Measurements from ENCODE around the gene HIPK2.

The HIPK2 gene

GRCh38 chr7:139730746-139731612, 46.8 kb downstream of the HIPK2 start:
- H3K27me3 ChIP-seq (ENCODE audit: control insufficient read depth, insufficient read depth, low read length): no peaks in the 10 kb centered on the region
- no peaks in the 10 kb centered on the region for H3K9me3 ChIP-seq (replicated peaks; ENCODE audit: low read length)
- H3K9ac ChIP-seq (ENCODE audit: low read depth, low read length): peak overlapping the region; percentile 93
- peak overlapping the region; percentile 70 for H3K4me2 ChIP-seq (ENCODE audit: low read length)
- H3K4me1 ChIP-seq (ENCODE audit: control insufficient read depth, insufficient read depth, low read length): peaks cover 85% of the 10 kb centered on the region
- peaks cover 39% of the 10 kb centered on the region for H3K36me3 ChIP-seq (ENCODE audit: insufficient read depth, low read length)
- H3K4me3 ChIP-seq (ENCODE audit: low read length): peak overlapping the region; percentile 35

- no peak overlapping the region for H3K4me3 ChIP-seq (ENCODE audit: low read length)
- no peak overlapping the region for H3K4me2 ChIP-seq (ENCODE audit: low read length)
- H3K27me3 ChIP-seq (ENCODE audit: control insufficient read depth, insufficient read depth, low read length): no peaks in the 10 kb centered on the region
- H3K36me3 ChIP-seq (ENCODE audit: insufficient read depth, low read length): peaks cover 28% of the 10 kb centered on the region
- H3K9ac ChIP-seq (ENCODE audit: low read depth, low read length): peak overlapping the region; percentile 73
- H3K9me3 ChIP-seq (replicated peaks; ENCODE audit: low read length): no peaks in the 10 kb centered on the region
- peaks cover 84% of the 10 kb centered on the region for H3K4me1 ChIP-seq (ENCODE audit: control insufficient read depth, insufficient read depth, low read length)
These were observed 49.6 kb downstream of the HIPK2 start for GRCh38 chr7:139728203-139728602.

DNA sequence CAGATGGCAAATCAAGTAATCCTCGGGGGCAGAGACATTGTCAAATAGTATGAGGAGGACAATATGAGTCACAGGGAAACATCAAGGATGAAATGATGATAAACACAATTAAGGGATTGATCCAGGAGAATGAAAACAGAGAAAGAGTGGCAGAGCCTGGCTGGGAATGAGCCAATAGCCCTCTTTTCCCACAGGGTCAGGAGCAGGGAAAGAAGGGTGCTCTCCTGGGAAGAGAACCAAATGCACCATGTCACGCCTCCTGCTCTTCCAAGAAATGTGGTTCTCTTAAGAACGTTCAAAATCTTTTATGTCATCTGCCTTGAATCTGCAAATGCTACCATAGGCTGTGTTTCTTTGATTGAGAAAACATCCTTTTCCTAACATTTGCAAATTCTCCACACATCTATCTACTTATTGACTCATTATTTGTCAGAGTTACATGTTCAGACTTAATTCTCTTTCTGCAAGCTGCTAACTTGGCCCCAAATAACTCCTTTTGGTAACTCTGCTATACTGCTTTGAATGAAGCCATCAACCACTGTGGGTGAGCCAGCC, 50.6 kb downstream of the HIPK2 start:
- H3K27me3 ChIP-seq (ENCODE audit: control insufficient read depth, insufficient read depth, low read length): no peaks in the 10 kb centered on the region
- H3K4me1 ChIP-seq (ENCODE audit: control insufficient read depth, insufficient read depth, low read length): peaks cover 84% of the 10 kb centered on the region
- H3K9ac ChIP-seq (ENCODE audit: low read depth, low read length): peak overlapping the region; percentile 73
- no peaks in the 10 kb centered on the region for H3K9me3 ChIP-seq (replicated peaks; ENCODE audit: low read length)
- peaks cover 28% of the 10 kb centered on the region for H3K36me3 ChIP-seq (ENCODE audit: insufficient read depth, low read length)
- H3K4me3 ChIP-seq (ENCODE audit: low read length): peak overlapping the region; percentile 26
- H3K4me2 ChIP-seq (ENCODE audit: low read length): peak overlapping the region; percentile 58

DNA sequence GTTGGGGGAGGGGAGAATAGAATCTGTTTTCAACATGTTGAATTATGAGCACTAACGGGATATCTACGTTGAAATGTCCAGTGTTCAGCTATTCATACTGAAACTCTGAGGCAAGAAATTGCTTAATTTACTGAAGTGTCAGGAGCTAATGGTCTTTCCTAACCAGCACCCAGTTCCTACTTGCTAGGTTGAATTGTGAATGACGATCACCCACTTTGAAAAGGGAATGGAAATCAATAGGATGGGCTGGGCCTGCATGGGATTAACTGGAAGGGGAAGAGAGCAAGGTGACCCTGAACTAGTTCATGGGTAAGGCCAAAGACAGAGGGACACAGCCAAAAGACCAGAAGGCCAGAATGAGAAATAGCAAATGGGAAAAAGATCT, 51.3 kb downstream of the HIPK2 start:
- H3K36me3 ChIP-seq (ENCODE audit: insufficient read depth, low read length): peaks cover 28% of the 10 kb centered on the region
- H3K4me3 ChIP-seq (ENCODE audit: low read length): peak overlapping the region; percentile 26
- H3K4me2 ChIP-seq (ENCODE audit: low read length): peak overlapping the region; percentile 58
- peaks cover 86% of the 10 kb centered on the region for H3K4me1 ChIP-seq (ENCODE audit: control insufficient read depth, insufficient read depth, low read length)
- H3K9ac ChIP-seq (ENCODE audit: low read depth, low read length): peak overlapping the region; percentile 73
- no peaks in the 10 kb centered on the region for H3K9me3 ChIP-seq (replicated peaks; ENCODE audit: low read length)
- H3K27me3 ChIP-seq (ENCODE audit: control insufficient read depth, insufficient read depth, low read length): no peaks in the 10 kb centered on the region

DNA sequence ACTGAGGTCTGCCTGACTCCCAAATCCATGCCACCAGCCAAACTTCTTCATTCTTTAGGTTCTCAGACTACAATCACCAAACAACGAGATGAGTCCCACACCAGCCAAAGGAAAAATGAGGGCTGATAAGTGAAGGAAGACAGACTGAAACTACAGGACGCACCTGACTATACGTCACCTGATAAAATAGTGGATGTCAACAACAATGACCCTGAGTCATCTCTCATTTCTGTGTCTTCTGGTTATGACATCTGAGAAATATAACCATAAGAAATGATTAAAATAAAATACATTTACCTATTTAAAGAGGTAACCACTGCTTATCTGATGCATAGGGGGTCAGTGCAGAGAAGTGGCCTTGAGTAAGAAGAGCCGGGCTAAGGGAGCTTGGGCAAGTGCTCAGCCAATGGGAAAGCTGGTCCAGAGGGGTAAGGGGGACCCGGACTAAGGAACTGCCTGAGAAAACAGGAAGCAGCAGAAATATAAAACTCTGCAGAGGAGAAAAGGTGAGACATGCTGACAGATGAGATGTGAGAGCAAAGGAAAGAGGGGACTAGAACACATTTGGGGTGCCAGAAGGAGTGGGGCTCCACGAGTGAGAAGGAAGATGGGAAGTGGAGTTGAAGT, 51.8 kb downstream of the HIPK2 start:
- Histone ChIP-seq H3K4me1 (ENCODE audit: control insufficient read depth, insufficient read depth, low read length) (peaks cover 86% of the 10 kb centered on the region), H3K9ac (ENCODE audit: low read depth, low read length) (peak overlapping the region; percentile 73), H3K4me2 (ENCODE audit: low read length) (peak overlapping the region; percentile 58), H3K36me3 (ENCODE audit: insufficient read depth, low read length) (peaks cover 28% of the 10 kb centered on the region), H3K9me3 (replicated peaks; ENCODE audit: low read length) (no peaks in the 10 kb centered on the region), H3K4me3 (ENCODE audit: low read length) (no peak overlapping the region), H3K27me3 (ENCODE audit: control insufficient read depth, insufficient read depth, low read length) (no peaks in the 10 kb centered on the region)

DNA sequence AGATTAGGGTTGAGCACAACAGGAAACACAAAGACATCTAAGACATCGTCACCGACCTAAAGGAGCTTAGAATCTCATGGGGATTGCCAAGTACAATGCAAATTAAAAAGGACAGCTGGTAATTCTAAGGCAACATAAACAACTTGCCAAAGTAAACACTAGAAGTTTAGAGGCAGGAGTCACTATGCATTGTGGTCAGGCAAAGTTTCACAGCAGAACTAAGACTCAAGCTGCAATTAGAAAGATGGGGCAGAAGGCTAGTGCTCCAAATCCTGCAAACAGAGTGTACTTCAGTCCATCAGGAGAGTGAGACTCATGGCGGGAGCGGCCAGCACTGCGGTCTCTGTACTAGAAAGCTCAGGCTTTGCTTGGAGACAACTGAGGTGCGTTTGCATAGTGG, 52.7 kb downstream of the HIPK2 start:
- Histone ChIP-seq H3K4me2 (ENCODE audit: low read length) (peak overlapping the region; percentile 35), H3K9ac (ENCODE audit: low read depth, low read length) (peak overlapping the region; percentile 73), H3K9me3 (replicated peaks; ENCODE audit: low read length) (no peaks in the 10 kb centered on the region), H3K4me3 (ENCODE audit: low read length) (no peak overlapping the region), H3K27me3 (ENCODE audit: control insufficient read depth, insufficient read depth, low read length) (no peaks in the 10 kb centered on the region), H3K4me1 (ENCODE audit: control insufficient read depth, insufficient read depth, low read length) (peaks cover 88% of the 10 kb centered on the region), H3K36me3 (ENCODE audit: insufficient read depth, low read length) (peaks cover 28% of the 10 kb centered on the region)

DNA sequence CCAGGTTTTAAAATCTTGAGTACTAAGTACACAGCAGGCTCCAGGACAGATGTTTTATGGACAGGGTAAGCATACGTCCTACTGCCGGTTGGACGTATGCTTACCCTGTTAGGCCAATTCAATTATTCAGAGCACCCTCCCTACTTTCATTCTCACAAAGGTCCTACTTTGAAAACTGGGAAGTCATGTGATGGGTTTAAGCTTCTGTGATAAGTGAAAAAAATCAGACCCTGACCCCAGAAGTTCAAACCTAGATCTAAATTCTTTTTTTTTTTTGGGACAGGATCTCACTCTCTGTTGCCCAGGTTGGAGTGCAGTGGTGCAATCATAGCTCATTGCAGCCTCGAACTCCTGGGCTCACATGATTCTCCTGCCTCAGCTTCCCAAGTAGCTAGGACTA, 55.2 kb downstream of the HIPK2 start:
- H3K4me2 ChIP-seq (ENCODE audit: low read length): no peak overlapping the region
- H3K27me3 ChIP-seq (ENCODE audit: control insufficient read depth, insufficient read depth, low read length): no peaks in the 10 kb centered on the region
- H3K36me3 ChIP-seq (ENCODE audit: insufficient read depth, low read length): peaks cover 13% of the 10 kb centered on the region
- H3K9me3 ChIP-seq (replicated peaks; ENCODE audit: low read length): no peaks in the 10 kb centered on the region
- peaks cover 76% of the 10 kb centered on the region for H3K4me1 ChIP-seq (ENCODE audit: control insufficient read depth, insufficient read depth, low read length)
- no peak overlapping the region for H3K4me3 ChIP-seq (ENCODE audit: low read length)
- peak overlapping the region; percentile 76 for H3K9ac ChIP-seq (ENCODE audit: low read depth, low read length)

DNA sequence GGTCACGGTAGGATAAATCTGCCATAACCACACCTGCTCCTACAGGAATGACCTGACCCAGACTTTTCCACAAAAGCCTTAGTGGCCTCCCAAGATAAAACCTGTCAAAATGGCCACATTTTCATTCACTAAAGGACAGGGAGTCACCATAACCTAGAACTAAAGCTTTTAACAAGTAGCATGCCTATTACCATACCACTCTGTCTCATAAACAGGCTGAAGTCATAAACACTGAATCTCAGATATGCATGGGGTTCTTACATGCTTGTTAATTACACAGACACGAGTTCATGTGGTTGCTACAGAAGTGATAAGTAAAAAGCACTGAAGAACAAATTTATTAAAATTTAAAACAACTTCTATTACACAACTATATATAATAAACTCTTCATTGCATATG, 56.0 kb downstream of the HIPK2 start:
- H3K9me3 ChIP-seq (replicated peaks; ENCODE audit: low read length): no peaks in the 10 kb centered on the region
- H3K9ac ChIP-seq (ENCODE audit: low read depth, low read length): peak overlapping the region; percentile 76
- H3K4me2 ChIP-seq (ENCODE audit: low read length): peak overlapping the region; percentile 29
- H3K36me3 ChIP-seq (ENCODE audit: insufficient read depth, low read length): peaks cover 19% of the 10 kb centered on the region
- no peaks in the 10 kb centered on the region for H3K27me3 ChIP-seq (ENCODE audit: control insufficient read depth, insufficient read depth, low read length)
- peaks cover 68% of the 10 kb centered on the region for H3K4me1 ChIP-seq (ENCODE audit: control insufficient read depth, insufficient read depth, low read length)
- H3K4me3 ChIP-seq (ENCODE audit: low read length): no peak overlapping the region

DNA sequence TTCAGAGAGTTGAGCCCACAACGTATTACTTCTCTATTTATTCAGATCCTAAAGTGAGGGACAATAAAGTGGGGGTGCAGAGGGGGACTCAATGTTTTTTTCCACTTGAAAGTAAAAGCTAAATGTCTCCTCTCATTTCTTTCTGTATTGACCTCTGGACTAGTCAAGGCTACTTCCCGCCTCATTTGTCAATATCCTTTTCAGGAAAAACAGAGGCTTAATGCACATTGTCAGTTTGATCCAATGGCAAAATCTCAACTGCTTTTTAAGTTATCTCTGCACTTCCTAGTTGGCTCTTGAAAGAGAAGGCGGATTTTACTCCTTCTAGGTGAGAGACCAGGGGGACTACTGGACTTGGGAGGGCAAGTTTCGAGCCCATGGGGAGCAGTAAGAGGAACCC, 56.4 kb downstream of the HIPK2 start:
- peak overlapping the region; percentile 29 for H3K4me2 ChIP-seq (ENCODE audit: low read length)
- peak overlapping the region; percentile 76 for H3K9ac ChIP-seq (ENCODE audit: low read depth, low read length)
- peaks cover 19% of the 10 kb centered on the region for H3K36me3 ChIP-seq (ENCODE audit: insufficient read depth, low read length)
- H3K4me1 ChIP-seq (ENCODE audit: control insufficient read depth, insufficient read depth, low read length): peaks cover 64% of the 10 kb centered on the region
- no peaks in the 10 kb centered on the region for H3K27me3 ChIP-seq (ENCODE audit: control insufficient read depth, insufficient read depth, low read length)
- H3K4me3 ChIP-seq (ENCODE audit: low read length): no peak overlapping the region
- no peaks in the 10 kb centered on the region for H3K9me3 ChIP-seq (replicated peaks; ENCODE audit: low read length)

DNA sequence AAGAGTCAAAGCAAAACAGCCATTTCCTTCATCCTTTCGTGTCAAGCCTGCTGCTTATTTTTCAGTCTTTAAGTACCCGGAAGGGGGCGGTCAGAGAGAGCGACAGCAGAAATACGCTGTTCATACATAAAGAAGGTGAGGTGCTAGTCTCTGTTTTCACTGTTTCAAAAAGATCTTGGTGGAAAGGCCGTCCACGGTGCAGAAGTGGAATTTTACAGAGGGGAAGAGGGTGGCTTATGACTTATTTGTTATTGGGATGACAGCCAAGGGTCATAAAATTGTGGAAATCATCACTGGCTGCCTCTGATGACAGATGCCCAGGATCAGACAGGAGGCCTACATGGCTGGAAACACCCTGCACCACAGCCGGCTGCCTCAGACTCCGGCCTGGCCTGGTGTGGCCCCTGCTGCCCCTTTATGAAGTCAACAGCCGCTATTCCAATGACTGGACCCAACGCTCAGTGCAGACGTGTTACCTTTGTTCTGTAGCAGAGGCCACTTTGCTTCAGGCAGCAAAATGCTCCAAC, 57.0 kb downstream of the HIPK2 start:
- Histone ChIP-seq H3K4me3 (ENCODE audit: low read length) (no peak overlapping the region), H3K9me3 (replicated peaks; ENCODE audit: low read length) (no peaks in the 10 kb centered on the region), H3K27me3 (ENCODE audit: control insufficient read depth, insufficient read depth, low read length) (no peaks in the 10 kb centered on the region), H3K9ac (ENCODE audit: low read depth, low read length) (peak overlapping the region; percentile 76), H3K4me2 (ENCODE audit: low read length) (peak overlapping the region; percentile 29), H3K4me1 (ENCODE audit: control insufficient read depth, insufficient read depth, low read length) (peaks cover 58% of the 10 kb centered on the region), H3K36me3 (ENCODE audit: insufficient read depth, low read length) (peaks cover 21% of the 10 kb centered on the region)

DNA sequence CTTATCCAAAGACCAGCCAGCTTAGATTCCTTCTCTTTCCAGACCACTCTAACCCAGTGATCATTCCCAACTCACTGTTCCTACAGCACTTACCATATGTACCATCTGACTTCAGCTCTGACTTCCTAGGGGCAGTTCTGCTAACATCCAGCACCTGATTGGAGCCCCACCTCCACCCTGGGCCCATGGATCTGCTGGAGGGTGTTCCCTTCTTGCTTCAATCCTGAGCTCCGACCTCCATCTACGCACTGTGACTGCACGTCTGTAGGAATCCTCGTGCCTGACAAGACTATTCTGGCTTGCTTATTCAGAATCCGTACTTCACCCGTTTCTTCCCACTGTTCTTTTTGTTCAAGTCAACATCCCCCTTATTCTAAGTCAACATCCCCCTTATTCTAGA, 57.6 kb downstream of the HIPK2 start:
- Histone ChIP-seq H3K4me2 (ENCODE audit: low read length) (peak overlapping the region; percentile 17), H3K27me3 (ENCODE audit: control insufficient read depth, insufficient read depth, low read length) (no peaks in the 10 kb centered on the region), H3K9me3 (replicated peaks; ENCODE audit: low read length) (no peaks in the 10 kb centered on the region), H3K36me3 (ENCODE audit: insufficient read depth, low read length) (peaks cover 27% of the 10 kb centered on the region), H3K4me1 (ENCODE audit: control insufficient read depth, insufficient read depth, low read length) (peaks cover 52% of the 10 kb centered on the region), H3K4me3 (ENCODE audit: low read length) (no peak overlapping the region), H3K9ac (ENCODE audit: low read depth, low read length) (peak overlapping the region; percentile 76)
